Ovary (tissue), 3 donors: Measurements from ENCODE around the gene ZNF778.

Experiments used
- EP300 ChIP-seq: sonication (generic); formaldehyde crosslinking; IDR thresholded peaks from one replicate; pipeline ENCODE4 v1.6.1; 2017; ENCODE audit warnings: antibody characterized with exemption
- POLR2A ChIP-seq: fragments of 450-650 bp; IDR thresholded peaks from one replicate; pipeline ENCODE4 v1.6.1; 2017; ENCODE audit warnings: antibody characterized with exemption, mild to moderate bottlenecking, moderate library complexity
- TF ChIP-seq, protein P1 (sequence below), 3 donors: fragments of 450-650 bp in 2 of 3; fragments of 200-600 bp in 1 of 3; IDR thresholded peaks; one replicate each; pipeline versions ENCODE4 v1.5.1 to v1.8.0; 2016 to 2022; ENCODE audit warnings: antibody characterized with exemption in 3 of 3, mild to moderate bottlenecking in 1 of 3
- donor health status: DM: no; HTN: no; CAD: no.

DNA sequence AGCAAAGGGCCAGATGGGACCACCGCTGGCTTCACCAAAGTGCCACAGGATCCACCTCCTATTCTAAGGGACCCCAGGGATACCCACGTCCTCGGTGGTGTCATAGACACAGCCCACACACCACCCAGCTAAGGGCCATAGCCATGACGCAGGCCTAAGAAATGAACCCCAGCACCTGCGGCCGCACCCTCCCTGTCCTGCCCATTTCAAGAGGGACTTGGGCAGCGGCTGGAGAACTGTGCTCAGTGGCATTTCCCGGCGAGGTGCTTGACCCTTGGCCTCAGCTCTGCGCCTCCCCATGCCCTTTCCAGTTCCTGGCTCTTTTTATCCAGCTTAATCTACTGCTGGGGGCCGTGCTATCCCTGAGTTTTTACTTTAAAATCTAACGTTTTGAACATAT is 27.3 kb downstream of the ZNF778 start:
- TF ChIP-seq, protein P1, sequence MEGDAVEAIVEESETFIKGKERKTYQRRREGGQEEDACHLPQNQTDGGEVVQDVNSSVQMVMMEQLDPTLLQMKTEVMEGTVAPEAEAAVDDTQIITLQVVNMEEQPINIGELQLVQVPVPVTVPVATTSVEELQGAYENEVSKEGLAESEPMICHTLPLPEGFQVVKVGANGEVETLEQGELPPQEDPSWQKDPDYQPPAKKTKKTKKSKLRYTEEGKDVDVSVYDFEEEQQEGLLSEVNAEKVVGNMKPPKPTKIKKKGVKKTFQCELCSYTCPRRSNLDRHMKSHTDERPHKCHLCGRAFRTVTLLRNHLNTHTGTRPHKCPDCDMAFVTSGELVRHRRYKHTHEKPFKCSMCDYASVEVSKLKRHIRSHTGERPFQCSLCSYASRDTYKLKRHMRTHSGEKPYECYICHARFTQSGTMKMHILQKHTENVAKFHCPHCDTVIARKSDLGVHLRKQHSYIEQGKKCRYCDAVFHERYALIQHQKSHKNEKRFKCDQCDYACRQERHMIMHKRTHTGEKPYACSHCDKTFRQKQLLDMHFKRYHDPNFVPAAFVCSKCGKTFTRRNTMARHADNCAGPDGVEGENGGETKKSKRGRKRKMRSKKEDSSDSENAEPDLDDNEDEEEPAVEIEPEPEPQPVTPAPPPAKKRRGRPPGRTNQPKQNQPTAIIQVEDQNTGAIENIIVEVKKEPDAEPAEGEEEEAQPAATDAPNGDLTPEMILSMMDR (IDR thresholded peaks at IDR 0.05): no peak
- TF ChIP-seq POLR2A: no peak
- no peak for TF ChIP-seq EP300
